CD4-positive, alpha-beta T cell (primary cell): ENCODE data around the gene PICALM. TPM values are rescaled to one million over a fixed set of nuclear protein-coding genes. Genes with fewer than 3 reads are reported as not detected.
"Not testable (repeated sequence)": the region's sequence is repeated elsewhere in the genome, so short reads cannot be mapped to it uniquely, and the experiment has no call there.

Experiments
- ATAC-seq: fragments of 200-7000 bp; cut with Tn5 transposase; one replicate; pipeline ENCODE4 v1.10.0; 2022; ENCODE audit warnings: mild to moderate bottlenecking; ENCODE audit not compliant: poor library complexity
- CTCF ChIA-PET: fragments of 350-600 bp; sonication (Branson Sonifier 250); formaldehyde crosslinking; loops from one replicate; lab custom pipeline; 2021; ENCODE audit warnings: antibody characterized with exemption, inconsistent platforms; lab: Charles Lee
- POLR2A ChIA-PET: fragments of 350-600 bp; sonication (Branson Sonifier 250); formaldehyde crosslinking; loops from one replicate; lab custom pipeline; 2021; ENCODE audit warnings: antibody characterized with exemption, inconsistent platforms; lab: Charles Lee
- DNase-seq, 14 experiments: peaks; one replicate each; pipeline ENCODE4 v3.0.0-alpha.2; 2013 to 2020; ENCODE audit warnings: mixed read lengths in 2 of 14
- H3K27ac ChIP-seq, 2 donors: one replicate each; pipeline versions ENCODE4 v1.5.1 to v1.7.0; 2013; ENCODE audit warnings: low read length in 2 of 2, low read depth in 1 of 2, mild to moderate bottlenecking in 1 of 2
- H3K27me3 ChIP-seq, 2 experiments: 1 replicate in 1 of 2; 2 replicates in 1 of 2; pipeline versions ENCODE4 v1.6.1 to v1.7.0; 2013; ENCODE audit warnings: low read length in 2 of 2, control low read depth in 1 of 2, mild to moderate bottlenecking in 1 of 2, moderate library complexity in 1 of 2; ENCODE audit not compliant: insufficient read depth in 2 of 2, control insufficient read depth in 1 of 2
- H3K36me3 ChIP-seq: one replicate; pipeline ENCODE4 v1.6.1; 2013; ENCODE audit warnings: low read length, control low read depth; ENCODE audit not compliant: insufficient read depth
- H3K4me1 ChIP-seq: one replicate; pipeline ENCODE4 v1.6.1; 2013; ENCODE audit warnings: low read length, control low read depth; ENCODE audit not compliant: insufficient read depth
- H3K4me3 ChIP-seq: one replicate; pipeline ENCODE4 v1.5.1; 2013; ENCODE audit warnings: mild to moderate bottlenecking, low read length, moderate library complexity
- H3K9me3 ChIP-seq, 2 experiments: 1 replicate in 1 of 2; 2 replicates in 1 of 2; pipeline versions ENCODE4 v1.6.1 to v1.7.0; 2013; ENCODE audit warnings: low read length in 2 of 2, mild to moderate bottlenecking in 2 of 2, control low read depth in 1 of 2, moderate library complexity in 1 of 2; ENCODE audit not compliant: control insufficient read depth in 1 of 2, insufficient read depth in 1 of 2
- H3K27ac Mint-ChIP-seq: one replicate; pipeline ENCODE4 v1.8.0; 2020; ENCODE audit warnings: mixed read lengths
- H3K27me3 Mint-ChIP-seq: one replicate; pipeline ENCODE4 v1.8.0; 2021; ENCODE audit warnings: mixed read lengths
- H3K36me3 Mint-ChIP-seq: one replicate; pipeline ENCODE4 v1.8.0; 2021; ENCODE audit warnings: low read depth, mixed read lengths
- H3K4me1 Mint-ChIP-seq: one replicate; pipeline ENCODE4 v1.8.0; 2021; ENCODE audit warnings: low read depth, mixed read lengths
- H3K4me3 Mint-ChIP-seq: one replicate; pipeline ENCODE4 v1.8.0; 2020; ENCODE audit warnings: mild to moderate bottlenecking, mixed read lengths
- H3K9me3 Mint-ChIP-seq: one replicate; pipeline ENCODE4 v1.8.0; 2020; ENCODE audit warnings: mixed read lengths
- CTCF ChIP-seq: fragments of 200-600 bp; IDR thresholded peaks from one replicate; pipeline ENCODE4 v1.8.0; 2022; ENCODE audit warnings: antibody characterized with exemption, mild to moderate bottlenecking
- intact Hi-C, 2 experiments: fragments of 100-400 bp; cut with DNase I in 1 of 2; cut with micrococcal nuclease in 1 of 2; formaldehyde crosslinking; loops; one replicate each; pipeline versions ENCODE4 v1.15.1 to v1.9.0; 2023 to 2025; cut with DNase I, micrococcal nuclease
- total RNA-seq, 174 experiments: library from RNA in 2 of 174; stranded (reverse) in 2 of 174; gene quantifications; one replicate each; pipeline ENCODE4 v1.2.3 and lab custom pipeline; 2021 to 2026

The PICALM gene
- total RNA-seq, 2 experiments from 2014 or later: 73.3 to 77.3 TPM

- Mint-ChIP-seq H3K36me3 (no peaks in the 10 kb centered on the region), H3K4me3 (no peak overlapping the region), H3K27me3 (peaks cover 8% of the 10 kb centered on the region), H3K9me3 (no peaks in the 10 kb centered on the region), H3K27ac (no peak overlapping the region), H3K4me1 (no peaks in the 10 kb centered on the region)
- TF ChIP-seq CTCF: no peak
- H3K4me1 ChIP-seq: no peaks in the 10 kb centered on the region
- DNase-seq (no peak), ATAC-seq (no peak)
- H3K4me3 ChIP-seq: no peak overlapping the region
- CTCF ChIA-PET: no interaction called here
- H3K27me3 ChIP-seq: no peaks in the 10 kb centered on the region
- H3K27ac ChIP-seq: no peak overlapping the region
- intact Hi-C loops: loop anchor here in 1 of 2 experiments (5.0 kb wide), 1 partner anchor 88 kb away; no protein-coding TSS in a partner anchor
- H3K36me3 ChIP-seq: no peaks in the 10 kb centered on the region
- no peaks in the 10 kb centered on the region for H3K9me3 ChIP-seq
- POLR2A ChIA-PET: interaction anchor here (1.4 kb wide), 1 partner anchor 20 kb away, joined by 3 read pairs; no protein-coding TSS in a partner anchor
Measured at GRCh38 chr11:86089659-86090058, 20.8 kb upstream of the PICALM start.

GRCh38 chr11:86087688-86088087, 18.8 kb upstream of the PICALM start:
- H3K9me3 Mint-ChIP-seq, DNase-seq, POLR2A ChIA-PET: not testable (repeated sequence)

GRCh38 chr11:86087256-86087655, 18.4 kb upstream of the PICALM start:
- Mint-ChIP-seq H3K4me1 (no peaks in the 10 kb centered on the region), H3K27me3 (peaks cover 8% of the 10 kb centered on the region), H3K27ac (no peak overlapping the region), H3K9me3 (no peaks in the 10 kb centered on the region), H3K4me3 (no peak overlapping the region), H3K36me3 (no peaks in the 10 kb centered on the region)
- ChIA-PET POLR2A (no interaction called here), CTCF (no interaction called here)
- ATAC-seq: no peak
- no peak overlapping the region for H3K27ac ChIP-seq
- no peaks in the 10 kb centered on the region for H3K9me3 ChIP-seq
- H3K27me3 ChIP-seq: no peaks in the 10 kb centered on the region
- no peak overlapping the region for H3K4me3 ChIP-seq
- DNase-seq: no peak
- TF ChIP-seq CTCF: no peak
- no peaks in the 10 kb centered on the region for H3K36me3 ChIP-seq
- no peaks in the 10 kb centered on the region for H3K4me1 ChIP-seq
- intact Hi-C loops: loop anchor here in 1 of 2 experiments (5.0 kb wide), 1 partner anchor 90 kb away; no protein-coding TSS in a partner anchor

More at GRCh38 chr11:86087688-86088087, 18.8 kb upstream of the PICALM start:
- ATAC-seq, H3K27me3 Mint-ChIP-seq, H3K27me3 ChIP-seq, H3K27ac ChIP-seq, H3K4me1 ChIP-seq, H3K9me3 ChIP-seq, CTCF ChIA-PET, H3K4me1 Mint-ChIP-seq, H3K36me3 Mint-ChIP-seq, H3K36me3 ChIP-seq, H3K4me3 Mint-ChIP-seq, H3K4me3 ChIP-seq, H3K27ac Mint-ChIP-seq: not testable (repeated sequence)
- intact Hi-C loops: loop anchor here in 1 of 2 experiments (5.0 kb wide), 1 partner anchor 90 kb away; no protein-coding TSS in a partner anchor

GRCh38 chr11:86081455-86081854, 12.6 kb upstream of the PICALM start:
- ATAC-seq: no peak
- H3K4me1 Mint-ChIP-seq: no peaks in the 10 kb centered on the region

More at GRCh38 chr11:86081455-86081854, 12.6 kb upstream of the PICALM start:
- Mint-ChIP-seq H3K4me3 (no peak overlapping the region), H3K27me3 (no peaks in the 10 kb centered on the region), H3K9me3 (no peaks in the 10 kb centered on the region), H3K27ac (no peak overlapping the region), H3K36me3 (no peaks in the 10 kb centered on the region)
- no peaks in the 10 kb centered on the region for H3K36me3 ChIP-seq
- H3K9me3 ChIP-seq: no peaks in the 10 kb centered on the region
- TF ChIP-seq CTCF: no peak
- POLR2A ChIA-PET: no interaction called here
- DNase-seq: no peak
- no peak overlapping the region for H3K27ac ChIP-seq
- intact Hi-C loops: no loop called here
- no peaks in the 10 kb centered on the region for H3K4me1 ChIP-seq
- CTCF ChIA-PET: no interaction called here
- H3K4me3 ChIP-seq: no peak overlapping the region
- H3K27me3 ChIP-seq: no peaks in the 10 kb centered on the region
